T-helper 1 cell (primary cell): ENCODE data around the gene TNRC18.

ENCODE experiments used
- DNase-seq, 5 donors: peaks; one replicate each; pipeline ENCODE4 v3.0.0-alpha.2; 2012 to 2020

The TNRC18 gene

DNA sequence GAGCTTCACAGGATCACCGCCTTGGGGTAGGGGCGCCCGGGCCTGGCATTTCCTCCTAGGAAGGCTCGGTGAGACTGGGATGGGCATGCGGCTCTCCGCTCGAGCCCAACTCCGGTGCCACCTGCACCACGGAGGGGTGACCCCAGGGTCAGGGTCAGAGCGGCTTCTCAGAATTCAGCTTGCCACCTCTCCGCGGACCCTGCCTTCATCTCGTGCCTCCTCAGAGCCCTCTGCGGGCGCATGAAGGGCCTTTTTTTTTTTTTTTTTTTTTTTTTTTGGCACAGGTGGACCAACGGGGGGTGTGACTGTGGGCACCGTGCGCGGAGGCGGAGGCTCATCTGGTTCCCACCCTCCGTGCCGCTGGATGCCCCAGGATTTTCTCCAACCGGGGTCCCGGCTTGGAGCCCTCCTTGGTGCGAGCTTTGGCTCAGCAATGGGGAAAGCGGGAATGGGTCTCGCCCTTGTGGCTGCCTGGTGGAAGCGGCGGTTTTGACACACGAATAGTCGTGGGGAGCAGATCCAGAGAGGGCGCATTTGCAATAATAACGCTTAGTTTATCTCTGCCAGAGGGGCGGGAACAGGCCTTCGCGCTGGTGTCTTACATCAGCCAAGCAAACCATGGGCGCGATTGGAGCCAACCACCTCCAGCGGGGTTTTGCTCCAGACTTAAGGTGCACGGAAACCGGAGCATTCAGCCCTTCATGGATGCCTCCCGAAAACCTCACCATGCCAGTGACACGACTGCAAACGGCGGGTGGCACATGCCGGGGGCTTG lies 5.0 kb upstream of the TNRC18 start:
- no peak for DNase-seq

- DNase-seq: no peak
Measured at GRCh38 chr7:5426226-5426475, 2.5 kb upstream of the TNRC18 start.

DNA sequence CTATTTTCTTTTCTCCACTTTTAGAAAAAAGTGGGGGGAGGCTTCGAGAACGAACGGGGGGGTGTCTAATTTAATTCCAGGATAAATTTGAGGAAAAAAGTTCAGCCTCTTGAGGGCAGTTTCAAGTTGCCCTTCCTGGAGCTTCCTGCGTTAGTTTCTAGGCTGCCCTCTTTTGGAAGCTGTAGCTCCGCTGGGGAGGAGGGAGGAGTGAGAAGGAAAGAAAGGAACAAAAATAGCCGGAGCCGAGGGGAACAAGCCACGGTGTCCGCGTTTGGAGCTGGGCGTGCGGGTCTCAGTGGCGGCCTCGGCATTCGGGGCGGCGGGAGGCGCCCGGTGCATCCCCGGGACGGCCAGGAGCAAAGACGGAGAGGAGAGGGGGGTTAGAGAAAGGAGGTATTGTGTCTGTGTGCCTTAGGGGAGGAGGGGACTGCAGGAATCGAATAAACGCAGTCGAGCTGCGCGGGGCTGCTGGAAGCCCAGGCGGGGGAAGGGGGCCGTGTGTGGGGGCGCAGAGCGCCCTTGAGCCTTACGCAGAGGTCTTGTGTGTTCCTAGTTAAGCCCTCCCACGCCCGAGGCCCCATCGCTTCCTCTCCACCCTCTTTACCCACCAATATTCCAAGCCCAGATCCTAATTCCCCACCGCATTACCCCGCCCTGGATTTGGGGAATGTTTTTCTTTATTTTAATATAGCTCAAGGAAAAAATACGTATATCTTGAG lies 2.0 kb upstream of the TNRC18 start:
- DNase-seq: no peak

- DNase-seq: no peak
Measured at GRCh38 chr7:5424749-5425506, 1.3 kb upstream of the TNRC18 start.

- DNase-seq: peak in 1 of 5 donors; percentile 51
Measured at GRCh38 chr7:5423976-5424748, 528 bp upstream of the TNRC18 start.

GRCh38 chr7:5422396-5423305 lies 983 bp downstream of the TNRC18 start:
- no peak for DNase-seq

DNA sequence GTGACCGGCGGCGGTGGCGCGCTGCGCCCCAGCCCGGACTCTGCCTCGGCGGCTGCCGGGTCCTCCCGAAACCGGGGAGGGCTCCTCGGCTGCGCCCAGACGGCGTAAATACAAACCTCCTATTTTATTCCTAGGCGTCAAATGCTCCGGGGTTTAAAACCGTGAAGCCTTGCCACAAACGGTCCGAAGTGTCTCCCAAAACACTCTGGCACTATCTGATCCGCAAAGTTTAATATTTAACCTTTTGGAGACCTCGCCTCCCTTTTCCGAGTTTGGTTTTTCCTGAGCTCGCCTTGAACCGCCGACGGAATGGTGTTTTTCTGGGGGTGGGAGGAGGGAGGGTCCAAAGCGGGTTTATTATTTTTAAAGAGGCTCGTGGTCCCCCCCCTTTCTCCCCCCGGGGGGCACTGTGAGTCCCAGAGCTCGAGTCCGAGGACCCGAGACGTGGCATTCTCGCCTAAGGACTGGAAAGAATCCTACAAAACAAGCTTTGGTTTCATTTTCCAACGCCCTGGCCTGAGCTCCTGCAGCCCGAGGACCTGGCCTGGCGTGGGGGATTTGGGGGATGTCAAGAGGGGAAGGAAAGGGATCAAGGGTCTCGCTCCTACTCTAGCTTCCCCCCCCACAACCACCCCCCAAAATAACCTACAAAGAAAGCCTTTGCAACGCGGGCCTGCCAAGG lies 1.8 kb downstream of the TNRC18 start:
- DNase-seq: no peak

- no peak for DNase-seq
Measured at GRCh38 chr7:5420881-5421713, 2.5 kb downstream of the TNRC18 start.

GRCh38 chr7:5420067-5420880 lies 3.4 kb downstream of the TNRC18 start:
- no peak for DNase-seq

DNA sequence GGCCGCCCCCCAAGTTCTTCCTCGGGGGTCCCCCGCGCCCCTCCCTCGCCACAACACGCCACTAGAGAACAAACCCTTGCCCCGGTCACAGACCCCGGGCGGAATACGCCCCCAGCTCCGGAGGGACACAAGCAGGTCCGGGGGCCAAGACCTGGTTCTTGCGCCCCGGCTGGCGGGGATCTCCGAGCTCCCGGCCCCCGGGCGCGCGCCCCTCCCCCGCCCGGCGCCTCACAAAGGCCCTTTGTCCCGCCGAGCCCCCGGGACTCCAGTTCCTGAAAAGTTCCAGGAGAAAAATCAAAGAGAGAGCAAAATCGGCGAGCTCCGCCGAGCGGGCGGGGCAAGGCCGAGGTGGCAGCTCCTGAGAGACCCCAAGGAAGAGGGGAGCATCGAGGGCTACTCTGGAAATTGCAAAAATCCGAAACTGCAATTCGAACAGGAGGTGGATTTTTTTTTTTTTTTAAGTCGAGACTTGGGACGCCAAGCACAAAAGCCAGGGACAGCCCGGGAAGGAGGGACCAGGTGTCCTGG lies 4.0 kb downstream of the TNRC18 start:
- no peak for DNase-seq

DNA sequence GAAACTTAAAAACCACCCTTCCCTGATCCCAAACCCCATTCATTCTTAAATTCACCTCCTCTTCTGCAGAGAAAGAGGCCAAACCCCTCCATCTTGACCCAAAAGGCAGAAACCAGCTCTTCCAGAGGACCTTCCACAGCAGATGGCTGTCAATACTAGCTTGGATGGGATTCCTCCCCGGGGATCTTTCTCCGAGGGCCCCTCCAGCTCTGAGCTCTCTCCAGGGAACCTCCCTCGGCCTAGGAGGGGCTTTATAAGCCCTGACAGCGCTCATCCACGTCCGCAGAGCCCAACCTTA lies 5.4 kb downstream of the TNRC18 start:
- no peak for DNase-seq

- no peak for DNase-seq
Measured at GRCh38 chr7:5417106-5418071, 6.2 kb downstream of the TNRC18 start.

DNA sequence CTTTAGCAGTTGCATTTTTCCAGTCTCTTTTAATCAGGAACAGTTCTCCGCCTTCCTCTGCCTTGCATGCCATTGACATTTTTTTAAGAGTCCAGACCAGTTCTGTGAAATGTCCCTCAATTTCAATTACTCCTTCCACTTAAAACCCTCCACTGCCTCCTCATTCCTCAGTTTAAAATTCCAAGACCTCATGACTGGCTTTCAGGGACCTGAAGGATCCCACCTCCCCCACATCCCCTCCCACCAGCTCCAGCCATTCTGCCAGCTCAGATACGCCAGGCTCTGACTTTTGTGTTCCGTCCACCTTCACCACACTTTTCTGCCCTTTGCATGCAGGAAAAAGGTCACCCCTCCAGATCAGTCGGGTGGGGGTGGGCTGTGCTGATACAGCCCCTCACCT lies 8.7 kb downstream of the TNRC18 start:
- no peak for DNase-seq

DNA sequence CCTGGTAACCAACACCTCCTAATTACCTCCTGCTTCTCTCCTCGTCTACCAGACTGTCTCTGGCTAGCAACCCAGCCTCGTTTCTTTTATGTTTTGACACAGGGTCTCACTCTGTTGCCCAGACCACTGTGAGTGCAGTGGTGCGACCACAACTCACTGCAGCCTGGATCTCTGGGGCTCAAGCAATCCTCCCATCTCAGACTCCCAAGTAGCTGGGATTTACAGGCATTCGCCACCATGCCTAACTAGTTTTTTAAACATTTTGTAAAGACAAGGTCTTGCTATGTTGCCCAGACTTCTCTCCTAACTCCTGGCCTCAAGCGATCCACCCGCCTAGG lies 10.2 kb downstream of the TNRC18 start:
- no peak for DNase-seq

DNA sequence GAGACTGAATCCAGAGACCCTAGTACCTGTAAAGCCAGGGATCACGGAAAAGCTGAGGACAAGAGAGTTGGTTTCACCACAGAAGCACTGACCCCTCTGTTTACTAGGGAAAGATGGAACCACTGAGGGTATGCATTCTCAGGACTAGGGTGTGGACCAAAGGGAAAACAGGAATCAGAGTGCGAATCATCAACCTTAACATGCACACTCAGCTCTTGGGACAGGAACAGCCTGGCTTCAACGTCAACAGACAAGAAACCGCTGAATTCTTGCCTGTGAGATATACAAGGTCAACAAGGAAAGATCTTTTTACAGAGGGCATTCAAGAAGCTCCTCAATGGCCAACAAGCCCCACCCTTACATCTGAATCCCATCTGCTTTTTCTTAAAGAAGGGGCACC lies 14.9 kb downstream of the TNRC18 start:
- DNase-seq: no peak

- no peak for DNase-seq
Measured at GRCh38 chr7:5406957-5407945, 16.4 kb downstream of the TNRC18 start.

DNA sequence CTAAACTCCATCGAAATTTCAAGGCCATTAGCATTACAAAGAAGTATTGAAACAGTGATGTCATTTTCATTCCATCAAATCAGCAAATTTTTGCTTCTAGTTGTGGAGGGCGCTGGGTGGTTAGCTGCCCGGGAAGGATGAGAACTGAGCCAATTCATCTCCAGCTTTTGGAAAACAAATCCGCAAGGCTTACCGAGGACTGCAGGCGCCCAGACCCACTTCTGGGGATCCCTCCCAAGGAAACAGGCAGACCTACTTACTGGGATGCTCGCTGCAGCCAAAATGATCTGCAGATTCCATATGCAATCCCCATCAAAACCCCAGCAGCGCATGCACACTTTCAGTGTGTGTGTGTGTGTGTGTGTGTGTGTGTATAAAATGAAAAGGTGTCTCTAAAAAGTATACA lies 19.2 kb downstream of the TNRC18 start:
- no peak for DNase-seq
